Measurements from ENCODE around the gene PRKACA.

PRKACA gene

GRCh38 chr19:14091813-14092462, 25.6 kb downstream of the PRKACA start:
- DNase-seq (ENCODE audit: low read depth), result no peak

GRCh38 chr19:14091081-14091812, 26.3 kb downstream of the PRKACA start:
- DNase-seq (ENCODE audit: low read depth), result peak; percentile 23

- DNase-seq (ENCODE audit: low read depth), result peak; percentile 71
Measured at GRCh38 chr19:14090509-14091080, 27.0 kb downstream of the PRKACA start, which contains the start of gene SAMD1. TSS of gene SAMD1 (minus strand) at chr19:14090751.

GRCh38 chr19:14089662-14090508, 27.7 kb downstream of the PRKACA start:
- DNase-seq (ENCODE audit: low read depth), result no peak

GRCh38 chr19:14089412-14089661, 28.2 kb downstream of the PRKACA start:
- no peak for DNase-seq (ENCODE audit: low read depth)

- DNase-seq (ENCODE audit: low read depth), result no peak
Measured at GRCh38 chr19:14088634-14089411, 28.7 kb downstream of the PRKACA start.

- DNase-seq (ENCODE audit: low read depth), result no peak
Measured at GRCh38 chr19:14086098-14086497, 31.5 kb downstream of the PRKACA start.

- no peak for DNase-seq (ENCODE audit: low read depth)
Measured at GRCh38 chr19:14085309-14085995, 32.1 kb downstream of the PRKACA start, which contains the start of gene C19orf67. TSS of gene C19orf67 (minus strand) at chr19:14085783. CDS start at chr19:14085627, 156 bp downstream.

GRCh38 chr19:14082675-14082960, 34.9 kb downstream of the PRKACA start:
- no peak for DNase-seq (ENCODE audit: low read depth)

- no peak for DNase-seq (ENCODE audit: low read depth)
Measured at GRCh38 chr19:14081797-14082674, 35.5 kb downstream of the PRKACA start.

- peak; percentile 99 for DNase-seq (ENCODE audit: low read depth)
Measured at GRCh38 chr19:14080887-14081796, 36.4 kb downstream of the PRKACA start.

- DNase-seq (ENCODE audit: low read depth), result no peak
Measured at GRCh38 chr19:14078411-14078810, 39.2 kb downstream of the PRKACA start.

GRCh38 chr19:14073925-14074838, 43.4 kb downstream of the PRKACA start:
- DNase-seq (ENCODE audit: low read depth), result no peak

GRCh38 chr19:14073261-14073924, 44.2 kb downstream of the PRKACA start:
- DNase-seq (ENCODE audit: low read depth), result peak; percentile 50

GRCh38 chr19:14072535-14073260, 44.9 kb downstream of the PRKACA start, which contains the start of gene MISP3:
TSS of gene MISP3 (plus strand) at chr19:14072786. CDS start at chr19:14073310, 524 bp downstream.
- no peak for DNase-seq (ENCODE audit: low read depth)

- DNase-seq (ENCODE audit: low read depth), result no peak
Measured at GRCh38 chr19:14070268-14071050, 47.1 kb downstream of the PRKACA start.

All from stimulated activated CD8-positive, alpha-beta memory T cell treated with anti-CD3 and anti-CD28 coated beads, Interleukin-7, amount 100 ng/mL, for 24 hours (primary cell).